Panc1 (cell line): ENCODE measurements around the gene AKAP7. TPM values are rescaled to one million over a fixed set of nuclear protein-coding genes. Genes with fewer than 3 reads are reported as not detected.

Experiments
- ATAC-seq: fragments of 200-7000 bp; cut with Tn5 transposase; 2 replicates; pipeline ENCODE4 v1.9.1; 2020; ENCODE audit warnings: mild to moderate bottlenecking, moderate library complexity
- BruUV-seq: library from RNA; stranded (reverse); fragments of 400-500 nt; replicated peaks from 2 replicates; lab custom pipeline; 2021; lab: Mats Ljungman, UMichigan
- CTCF ChIA-PET: fragments of 300-600 bp; sonication (Branson Sonifier 250); formaldehyde crosslinking; loops from one replicate; lab custom pipeline; 2022; ENCODE audit warnings: antibody characterized with exemption; lab: Charles Lee
- POLR2A ChIA-PET: fragments of 300-600 bp; sonication (Branson Sonifier 250); formaldehyde crosslinking; loops from one replicate; lab custom pipeline; 2022; ENCODE audit warnings: antibody characterized with exemption; lab: Charles Lee
- DNase-seq: peaks from one replicate; pipeline ENCODE4 v3.0.0-alpha.2; 2010; ENCODE audit warnings: low read depth, low spot score
- H3K27ac ChIP-seq: 2 replicates; pipeline ENCODE4 v1.5.1; 2011; ENCODE audit warnings: mild to moderate bottlenecking, low read length, inconsistent platforms
- H3K27me3 ChIP-seq: fragments of 200-500 bp; sonication (Bioruptor generic); 2 replicates; pipeline ENCODE4 v1.6.0; 2014; ENCODE audit warnings: low read length, inconsistent platforms; ENCODE audit not compliant: control insufficient read depth, insufficient read depth
- H3K36me3 ChIP-seq: fragments of 200-500 bp; sonication (Bioruptor generic); 2 replicates; pipeline ENCODE4 v1.5.1; 2014; ENCODE audit warnings: inconsistent platforms, mild to moderate bottlenecking, low read length, moderate library complexity; ENCODE audit not compliant: control insufficient read depth, insufficient read depth
- H3K4me1 ChIP-seq: 2 replicates; pipeline ENCODE4 v1.5.1; 2011; ENCODE audit warnings: inconsistent platforms, mild to moderate bottlenecking, low read length, moderate library complexity; ENCODE audit not compliant: control insufficient read depth, insufficient read depth
- H3K4me3 ChIP-seq, 2 experiments: 2 replicates each; pipeline ENCODE4 v1.5.1; 2011 to 2012; ENCODE audit warnings: low read depth in 2 of 2, low read length in 2 of 2, mild to moderate bottlenecking in 2 of 2, inconsistent platforms in 1 of 2, moderate library complexity in 1 of 2
- H3K9me3 ChIP-seq: fragments of 200-500 bp; sonication (Bioruptor generic); 2 replicates; pipeline ENCODE4 v1.5.1; 2014; ENCODE audit warnings: low read depth, mild to moderate bottlenecking, inconsistent platforms, low read length, moderate library complexity; ENCODE audit not compliant: control insufficient read depth, insufficient read depth
- CTCF ChIP-seq: fragments of 450-650 bp; IDR thresholded peaks from 2 replicates; pipeline ENCODE4 v1.5.1; 2017; ENCODE audit warnings: mild to moderate bottlenecking
- POLR2AphosphoS5 ChIP-seq: IDR thresholded peaks from 2 replicates; pipeline ENCODE4 v1.6.1; 2012; ENCODE audit warnings: mild to moderate bottlenecking, low read depth, low read length, moderate library complexity
- REST ChIP-seq, 2 experiments: IDR thresholded peaks; 2 replicates each; pipeline ENCODE4 v1.6.1; 2011 to 2012; ENCODE audit warnings: low read depth in 2 of 2, control low read depth in 1 of 2, low read length in 1 of 2, mild to moderate bottlenecking in 1 of 2, moderate library complexity in 1 of 2; ENCODE audit not compliant: insufficient read depth in 1 of 2
- SIN3A ChIP-seq: IDR thresholded peaks from 2 replicates; pipeline ENCODE4 v1.6.1; 2012; ENCODE audit warnings: low read depth, mild to moderate bottlenecking, low read length, moderate library complexity, borderline replicate concordance; ENCODE audit not compliant: insufficient read depth
- TCF7L2 ChIP-seq: IDR thresholded peaks from 2 replicates; pipeline ENCODE4 v1.6.1; 2011; ENCODE audit warnings: mild to moderate bottlenecking, low read depth, low read length, inconsistent platforms
- in situ Hi-C: cut with HindIII; loops from 2 replicates; pipeline ENCODE4 v1.10.0; 2016; ENCODE audit warnings: low sequenced_read_pairs, low pct_unique_long_range_greater_than_20kb
- intact Hi-C: fragments of 100-400 bp; cut with micrococcal nuclease; formaldehyde crosslinking; loops from one replicate; pipeline ENCODE4 v1.10.0; 2022; ENCODE audit not compliant: unreplicated experiment
- total RNA-seq: library from RNA; stranded (reverse); gene quantifications from one replicate; pipeline ENCODE4 v1.2.1, GENCODE V29; 2021; ENCODE audit not compliant: unreplicated experiment

Gene AKAP7
- total RNA-seq, 1 experiment from 2014 or later: 3.2 TPM

GRCh38 chr6:131183427-131184095, 48.3 kb downstream of the AKAP7 start:
- ChIA-PET CTCF (no interaction called here), POLR2A (no interaction called here)
- no TSS peak for BruUV-seq
- intact Hi-C loops (loop anchor here (5.0 kb wide), 1 partner anchor 349 kb away; no protein-coding TSS in a partner anchor), in situ Hi-C loops (no loop called here)
- no peak overlapping the region for H3K4me3 ChIP-seq
- H3K4me1 ChIP-seq: no peaks in the 10 kb centered on the region
- no peak for DNase-seq
- no peaks in the 10 kb centered on the region for H3K36me3 ChIP-seq
- no peak for ATAC-seq
- no peak for TF ChIP-seq REST (IDR thresholded peaks at IDR 0.05; ENCODE audit: insufficient read depth in 1 of 2, low read depth in 2 of 2, low read length in 1 of 2)
- no peak for TF ChIP-seq SIN3A
- no peak for TF ChIP-seq CTCF
- TF ChIP-seq TCF7L2: no peak
- TF ChIP-seq POLR2AphosphoS5: no peak
- H3K27me3 ChIP-seq: no peaks in the 10 kb centered on the region
- H3K9me3 ChIP-seq: no peaks in the 10 kb centered on the region
- no peak overlapping the region for H3K27ac ChIP-seq

- intact Hi-C loops (no loop called here), in situ Hi-C loops (no loop called here)
- ATAC-seq (no peak), DNase-seq (no peak)
- Histone ChIP-seq H3K27me3 (no peaks in the 10 kb centered on the region), H3K4me3 (no peak overlapping the region), H3K4me1 (no peaks in the 10 kb centered on the region), H3K27ac (no peak overlapping the region), H3K9me3 (no peaks in the 10 kb centered on the region), H3K36me3 (no peaks in the 10 kb centered on the region)
- TF ChIP-seq REST (IDR thresholded peaks at IDR 0.05; ENCODE audit: insufficient read depth in 1 of 2, low read depth in 2 of 2, low read length in 1 of 2) (no peak), POLR2AphosphoS5 (no peak), SIN3A (no peak), TCF7L2 (no peak), CTCF (no peak)
- POLR2A ChIA-PET: no interaction called here
- CTCF ChIA-PET: no interaction called here
- BruUV-seq: no TSS peak
Observed at GRCh38 chr6:131191590-131191989, 56.3 kb downstream of the AKAP7 start.
